Activated CD8-positive, alpha-beta memory T cell treated with anti-CD3 and anti-CD28 coated beads for 48 hours (primary cell): ENCODE data around the gene ARFIP1.
"Not testable (repeated sequence)": the region's sequence is repeated elsewhere in the genome, so short reads cannot be mapped to it uniquely, and the experiment has no call there.

Experiments
- DNase-seq, 3 experiments: peaks; one replicate each; pipeline ENCODE4 v3.0.0-alpha.2; 2020; ENCODE audit warnings: low read depth in 2 of 3, low spot score in 2 of 3

Gene ARFIP1

GRCh38 chr4:152896811-152897210 is 117.1 kb downstream of the ARFIP1 start:
- no peak for DNase-seq

GRCh38 chr4:152898133-152898532 is 118.4 kb downstream of the ARFIP1 start:
- not testable (repeated sequence) for DNase-seq

GRCh38 chr4:152898606-152899005 is 118.9 kb downstream of the ARFIP1 start:
- DNase-seq = no peak

- no peak for DNase-seq
These were observed 120.6 kb downstream of the ARFIP1 start for GRCh38 chr4:152900395-152900794.

- no peak for DNase-seq
These were observed 121.5 kb downstream of the ARFIP1 start for GRCh38 chr4:152901205-152901604.

GRCh38 chr4:152903658-152904057 is 123.9 kb downstream of the ARFIP1 start:
- no peak for DNase-seq

- no peak for DNase-seq
These were observed 130.1 kb downstream of the ARFIP1 start for GRCh38 chr4:152909901-152910300.

GRCh38 chr4:152910521-152910920 is 130.8 kb downstream of the ARFIP1 start:
- DNase-seq = no peak

- DNase-seq = no peak
These were observed 138.0 kb downstream of the ARFIP1 start for GRCh38 chr4:152917543-152918395.

GRCh38 chr4:152919826-152920225 is 140.1 kb downstream of the ARFIP1 start:
- DNase-seq = no peak

- no peak for DNase-seq
These were observed 141.0 kb downstream of the ARFIP1 start for GRCh38 chr4:152920768-152921167.

GRCh38 chr4:152921284-152921683 is 141.5 kb downstream of the ARFIP1 start:
- no peak for DNase-seq

- no peak for DNase-seq
These were observed 146.1 kb downstream of the ARFIP1 start for GRCh38 chr4:152925851-152926250.

GRCh38 chr4:152926959-152927358 is 147.2 kb downstream of the ARFIP1 start:
- no peak for DNase-seq

- DNase-seq = no peak
These were observed 148.0 kb downstream of the ARFIP1 start for GRCh38 chr4:152927737-152928136.

- DNase-seq = no peak
These were observed 148.5 kb downstream of the ARFIP1 start for GRCh38 chr4:152928286-152928685.

- DNase-seq = no peak
These were observed 150.1 kb downstream of the ARFIP1 start for GRCh38 chr4:152929888-152930287.

- no peak for DNase-seq
These were observed 155.4 kb downstream of the ARFIP1 start for GRCh38 chr4:152935143-152935542.

- DNase-seq = no peak
These were observed 156.1 kb downstream of the ARFIP1 start, which contains the start of gene FHDC1 for GRCh38 chr4:152935631-152936445. Gene FHDC1 (plus strand): TSS chr4:152936323. CDS start chr4:152943058, 6,735 bp downstream.

- peak in 1 of 3 experiments; percentile 5 for DNase-seq
These were observed 156.9 kb downstream of the ARFIP1 start for GRCh38 chr4:152936446-152937335.
